ENCODE results near the gene MYEOV.

Gene MYEOV

DNA sequence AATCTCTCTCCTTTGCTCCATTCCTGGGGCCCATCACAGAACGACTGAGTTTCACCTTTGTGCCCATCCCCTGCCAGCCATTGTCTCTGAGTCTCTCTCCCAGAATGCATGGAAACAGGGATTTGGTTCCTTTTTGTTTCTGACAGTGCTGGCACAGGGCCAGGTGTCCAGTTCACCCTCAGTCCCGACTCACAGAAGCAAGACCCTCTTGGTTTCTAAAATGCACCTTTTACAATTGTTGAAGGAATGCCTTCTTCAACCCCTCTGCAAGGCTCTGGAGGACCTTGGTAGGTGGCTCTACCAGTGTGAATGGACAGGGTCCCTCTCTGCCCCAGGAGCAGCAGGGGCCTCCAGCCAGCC, 5.1 kb upstream of the MYEOV start:
- DNase-seq: no peak

DNA sequence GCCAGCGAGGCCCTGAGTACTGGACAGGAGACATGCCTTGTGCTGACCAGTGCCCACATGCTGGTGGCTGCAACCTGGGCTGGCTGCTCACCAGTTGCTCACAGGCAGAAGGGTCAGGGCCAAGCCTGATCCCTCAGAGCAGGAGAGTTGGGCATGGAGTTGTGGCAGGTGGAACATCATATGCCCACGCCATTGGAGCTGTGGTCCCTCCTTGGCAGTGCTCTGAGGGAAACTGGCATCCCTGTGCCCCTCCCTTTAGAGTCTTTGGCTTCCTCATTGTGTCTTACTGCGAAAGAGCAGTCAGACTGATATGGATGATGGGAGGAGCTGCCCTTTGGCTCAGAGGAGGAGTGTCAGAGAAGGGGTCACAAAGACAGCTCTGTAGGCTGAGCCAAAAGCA, 3.1 kb upstream of the MYEOV start:
- no peak for DNase-seq

DNA sequence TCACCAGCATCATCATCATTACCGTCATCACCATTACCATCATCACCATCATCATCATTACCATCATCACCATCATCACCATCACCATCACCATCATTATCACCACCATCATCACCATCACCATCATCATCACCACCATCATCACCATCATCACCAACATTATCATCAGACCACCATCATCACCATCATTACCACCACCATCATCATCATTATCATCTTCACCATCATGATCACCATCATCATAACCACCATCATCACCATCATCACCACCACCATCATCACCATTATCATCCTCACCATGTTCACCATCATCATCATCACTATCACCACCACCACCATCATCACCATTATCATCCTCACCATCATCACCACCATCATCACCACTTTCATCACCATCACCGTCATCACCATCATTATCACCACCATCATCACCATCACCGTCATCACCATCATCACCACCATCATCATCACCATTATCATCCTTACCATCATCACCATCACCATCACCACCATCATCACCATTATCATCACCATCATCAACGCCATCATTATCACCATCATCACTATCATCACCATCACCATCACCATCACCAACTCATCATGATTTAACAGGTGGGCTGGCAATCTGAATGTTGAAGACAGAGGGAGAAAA, 2.4 kb upstream of the MYEOV start:
- no peak for DNase-seq

DNA sequence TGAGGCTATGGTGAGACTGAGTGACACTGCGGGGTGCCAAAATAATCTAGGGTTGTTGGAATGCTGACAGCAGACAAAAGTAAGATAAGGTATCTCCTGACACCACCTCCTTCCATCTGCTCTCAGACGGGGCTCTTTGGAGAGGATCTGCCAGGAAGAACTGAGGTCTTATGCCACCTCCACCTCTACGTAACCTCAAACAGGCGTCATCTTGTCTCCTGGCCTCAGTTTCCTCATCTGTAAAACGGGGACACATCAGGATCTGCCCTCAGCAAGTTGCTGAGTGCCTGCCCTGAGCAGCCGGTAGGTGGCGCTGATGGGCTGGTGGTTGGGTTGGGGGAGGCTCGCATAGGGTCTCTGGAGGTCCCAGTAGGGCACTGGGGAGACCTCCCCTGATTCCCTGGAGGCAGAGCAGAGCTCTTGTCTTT, 1.7 kb upstream of the MYEOV start:
- DNase-seq: no peak

DNA sequence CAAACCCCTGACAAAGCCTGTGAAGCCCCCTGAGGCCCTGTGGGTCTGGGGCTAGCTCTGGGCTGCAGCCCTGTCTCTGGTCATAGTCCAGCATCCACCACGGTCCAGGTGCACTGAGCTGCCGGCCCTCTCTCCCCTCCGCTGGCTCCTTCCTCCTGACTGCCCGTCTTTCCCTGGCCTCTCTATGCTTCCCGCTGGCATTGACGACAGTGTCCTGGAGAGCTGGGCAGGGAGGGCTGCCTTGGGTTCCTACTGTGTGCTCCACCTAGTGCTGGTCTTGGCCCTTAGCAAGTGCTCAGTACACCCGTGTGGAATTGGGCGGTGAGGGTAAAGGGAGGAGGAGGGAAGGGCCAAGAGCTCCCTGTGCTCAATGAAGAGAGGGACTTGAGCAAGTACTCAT, 868 bp upstream of the MYEOV start:
- no peak for DNase-seq

DNA sequence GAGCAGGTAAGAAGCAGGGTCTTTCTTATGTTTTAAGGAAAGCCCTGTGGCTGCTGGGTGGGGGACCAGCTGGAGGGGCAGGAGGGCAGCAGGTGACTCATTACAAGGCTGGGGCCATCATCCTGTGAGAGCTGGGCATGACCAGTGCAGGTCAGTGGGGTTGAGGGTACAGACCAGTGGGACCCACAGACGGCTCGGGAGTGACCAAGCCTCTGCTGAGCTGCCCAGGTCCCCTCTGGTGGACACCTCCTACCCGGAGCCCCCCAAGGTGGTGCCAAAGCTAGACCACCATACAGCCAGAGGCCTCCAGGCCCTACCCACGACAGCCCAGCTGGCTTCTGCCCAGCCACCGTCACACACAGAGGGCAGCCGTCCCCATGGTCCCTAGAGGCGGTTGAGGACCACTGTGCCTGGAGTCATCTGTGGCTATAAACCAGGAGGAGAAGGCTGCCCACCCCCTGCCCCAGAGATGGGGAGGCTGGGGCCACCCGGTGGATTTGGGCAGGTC, 670 bp downstream of the MYEOV start:
- no peak for DNase-seq

DNA sequence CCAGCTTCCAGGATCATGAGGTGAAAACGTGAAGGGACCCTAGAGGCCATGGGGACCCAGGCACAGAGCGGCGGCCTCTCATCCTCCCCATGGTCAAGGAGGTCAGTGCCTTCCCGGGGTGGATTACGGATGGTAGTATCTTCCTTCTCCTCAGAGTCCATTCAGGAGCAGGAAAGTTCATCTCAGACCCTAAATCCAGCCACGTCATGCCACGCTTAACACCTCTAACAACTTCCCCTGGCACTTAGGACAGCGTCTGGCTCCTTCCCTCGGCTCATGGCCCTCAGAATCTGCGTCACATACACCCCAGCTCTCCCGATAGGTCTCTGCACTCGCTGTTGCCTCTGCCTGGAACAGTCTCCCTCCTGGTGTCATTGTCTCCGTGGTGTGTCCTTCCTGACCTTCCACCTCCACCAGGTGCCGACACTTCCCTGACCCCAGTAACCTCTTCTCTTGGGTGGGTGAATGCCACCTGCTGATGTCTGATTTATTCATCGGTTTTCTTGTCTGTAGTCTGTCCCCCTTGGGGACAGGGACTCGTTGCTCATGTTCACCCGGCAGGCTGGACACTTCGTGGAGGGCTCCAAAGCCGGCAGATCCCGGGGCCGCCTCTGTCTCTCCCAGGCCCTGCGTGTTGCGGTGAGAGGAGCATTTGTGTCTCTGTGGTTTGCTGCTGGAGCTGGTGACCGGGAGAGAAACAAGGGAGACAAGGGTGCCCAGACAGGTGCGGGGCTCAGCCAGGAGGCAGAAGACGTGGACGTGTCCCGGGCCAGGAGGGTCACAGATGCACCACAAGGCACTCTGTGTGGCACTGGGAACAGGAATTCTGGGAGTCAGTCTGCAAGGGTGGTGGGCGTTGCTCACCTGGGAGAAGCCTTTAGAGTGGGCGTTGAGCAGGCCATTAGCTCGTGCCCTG, 1.4 kb downstream of the MYEOV start:
- no peak for DNase-seq

DNA sequence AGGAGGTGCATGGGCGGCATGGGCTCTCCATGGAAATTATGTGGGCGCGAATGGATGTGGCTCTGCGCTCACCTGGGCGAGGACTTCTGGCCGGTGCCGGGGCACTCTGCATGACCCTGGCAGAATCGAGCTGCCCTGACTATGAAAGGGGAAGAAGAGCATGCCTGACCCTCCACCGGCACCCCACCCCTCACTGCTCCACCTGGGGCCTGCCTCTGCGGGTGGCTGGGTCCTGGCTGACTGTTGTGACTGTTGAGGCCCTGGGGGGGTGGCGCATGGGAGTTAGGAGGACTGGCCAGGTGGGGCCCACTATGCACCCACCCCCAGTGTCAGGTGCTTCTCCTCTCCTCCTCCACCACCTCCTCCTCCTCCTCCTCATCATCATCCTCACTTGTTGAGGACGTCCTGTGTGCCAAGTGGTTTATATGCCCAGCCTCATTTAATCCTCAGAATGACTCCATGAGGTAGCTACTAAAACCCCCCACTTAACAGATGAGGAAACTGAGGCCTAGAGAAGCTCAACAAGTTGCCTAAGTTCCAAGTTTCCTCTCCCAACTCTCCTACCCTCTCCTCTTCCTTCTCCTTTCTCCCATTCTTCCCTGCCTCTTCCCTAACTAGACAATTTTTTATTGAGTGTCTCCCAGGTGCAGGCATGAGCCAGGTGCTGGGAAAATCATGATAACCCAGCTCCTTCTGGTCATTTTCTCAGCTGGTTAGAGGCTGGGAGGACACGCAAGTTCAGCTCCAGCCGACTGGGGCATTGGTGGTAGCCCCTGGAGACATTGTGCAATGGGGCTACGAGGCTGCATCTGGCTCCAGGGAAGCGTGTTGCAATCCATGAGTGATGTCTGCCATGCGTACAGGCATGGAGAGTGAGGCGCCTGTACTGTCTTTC, 2.3 kb downstream of the MYEOV start:
- DNase-seq: no peak

DNA sequence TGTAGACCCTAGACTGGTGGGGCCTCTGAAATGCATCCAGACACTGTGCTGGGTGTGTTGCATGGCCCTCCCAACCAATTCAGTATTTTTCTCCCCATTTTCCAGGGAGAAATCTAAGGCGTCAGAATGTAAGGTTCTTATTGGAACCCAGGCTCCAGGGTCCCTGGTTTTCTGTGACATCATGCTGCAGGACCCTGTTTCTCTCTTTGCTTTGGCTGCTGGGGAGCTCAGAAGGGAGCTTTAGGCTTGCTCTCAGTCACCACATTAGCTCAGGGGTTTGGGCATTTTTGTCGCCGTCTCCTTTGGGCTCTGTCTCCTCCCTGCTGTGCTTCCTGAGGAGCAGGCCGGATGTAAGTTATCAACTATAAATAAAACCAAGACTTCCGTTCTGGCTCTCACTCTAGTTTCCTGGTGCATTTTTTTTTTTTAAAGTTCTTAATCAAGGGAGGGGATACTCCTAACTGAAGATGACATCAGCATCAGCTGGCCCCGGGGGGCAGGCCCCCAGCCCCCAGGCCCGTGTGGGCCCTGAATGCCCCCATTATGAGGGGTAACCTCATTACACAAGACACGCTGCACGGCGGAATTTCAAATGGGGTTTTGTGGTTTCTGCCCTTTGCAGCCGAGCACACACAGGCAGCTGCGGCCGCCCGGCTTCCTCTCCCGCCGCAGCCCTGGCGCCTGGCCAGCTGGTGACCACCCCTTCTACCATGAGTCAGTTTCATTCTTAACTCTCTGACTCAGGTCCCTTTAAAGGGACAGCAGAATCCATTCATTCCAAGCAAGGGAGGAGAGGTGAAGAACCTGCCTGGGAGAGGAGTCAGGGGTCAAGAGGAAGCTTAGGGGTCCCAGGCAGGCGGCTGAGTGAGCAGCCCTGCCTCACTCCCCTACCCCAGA, 3.2 kb downstream of the MYEOV start:
- DNase-seq: peak; percentile 12

DNA sequence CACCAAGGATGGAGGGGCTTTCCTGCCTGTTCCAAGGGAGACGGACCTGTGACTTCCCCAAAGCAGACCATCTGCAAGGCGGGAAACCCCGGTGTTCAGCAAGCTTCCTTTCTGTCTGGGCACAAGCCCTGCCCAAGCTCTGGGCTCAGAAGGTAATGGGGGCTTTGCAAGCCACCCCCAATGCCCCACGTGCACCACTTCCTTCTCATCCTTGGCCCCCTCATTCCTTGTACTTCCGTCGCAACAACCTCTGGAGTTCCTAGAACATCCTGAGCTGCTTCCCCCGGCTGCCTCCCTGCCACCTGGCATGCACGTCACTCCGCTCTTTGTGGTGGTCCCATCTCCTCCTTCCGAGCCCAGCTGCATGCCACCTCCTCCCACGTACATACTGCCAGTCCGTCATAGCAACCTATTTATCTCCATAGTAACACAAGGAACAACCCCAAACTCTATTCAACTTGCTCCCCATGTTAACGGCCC, 3.9 kb downstream of the MYEOV start:
- no peak for DNase-seq

DNA sequence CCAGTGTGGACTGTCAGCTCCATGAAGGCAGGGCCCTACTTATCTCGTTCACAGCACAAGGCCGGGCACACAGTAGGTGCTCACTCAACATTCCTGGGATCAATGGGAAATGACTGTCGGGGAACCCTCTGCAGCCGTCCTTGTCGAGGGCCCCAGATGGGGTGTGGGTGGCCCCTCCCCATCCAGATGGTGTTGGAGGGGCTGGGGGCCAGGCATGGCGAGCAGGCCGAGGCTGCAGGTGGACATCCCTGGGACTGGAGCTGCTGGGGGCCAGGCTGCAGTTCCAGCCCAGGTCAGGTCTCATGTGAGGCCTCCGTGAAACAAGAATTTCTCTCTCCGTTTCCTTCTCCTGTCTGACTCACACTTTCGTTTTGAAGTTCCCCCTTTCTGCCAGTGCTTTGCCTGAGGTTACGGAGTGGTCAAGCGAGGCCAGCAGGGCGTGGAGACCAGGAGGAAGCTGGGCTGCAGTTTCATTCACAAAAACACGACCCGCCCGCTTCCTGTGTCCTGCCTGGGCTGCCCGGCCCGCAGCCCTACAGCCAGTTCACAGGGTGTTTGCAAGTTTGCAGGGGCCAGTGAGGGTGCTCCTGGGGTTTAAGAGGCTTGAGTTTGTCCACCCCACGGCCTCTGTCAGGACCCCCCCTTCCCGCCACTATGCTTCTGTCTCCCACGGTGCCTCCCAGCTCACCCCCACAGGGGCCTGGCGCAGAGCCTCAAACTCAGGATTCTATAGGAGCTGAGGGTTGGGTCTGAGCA, 4.5 kb downstream of the MYEOV start:
- no peak for DNase-seq

DNA sequence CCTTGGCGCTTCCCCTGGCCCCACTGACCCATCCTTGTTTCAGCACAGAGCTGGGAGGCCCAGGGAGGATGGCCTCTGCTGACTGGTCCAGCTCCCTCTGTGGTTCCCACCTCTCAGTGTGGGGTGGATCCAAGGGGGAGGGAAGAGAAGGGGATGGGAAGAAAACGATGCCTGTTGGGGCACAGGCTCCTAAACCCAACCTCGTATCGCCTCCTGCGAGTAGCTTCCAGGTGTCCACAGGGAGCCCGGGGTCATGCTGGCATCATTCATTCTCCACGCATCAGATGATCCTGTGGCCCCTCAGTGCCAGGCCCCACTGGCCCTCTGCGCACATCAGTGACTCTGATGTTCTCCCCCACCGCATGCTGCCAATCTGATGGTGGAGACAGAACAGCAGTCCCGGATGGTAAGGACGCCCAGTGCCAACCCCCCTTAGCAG, 5.1 kb downstream of the MYEOV start:
- DNase-seq: no peak

DNA sequence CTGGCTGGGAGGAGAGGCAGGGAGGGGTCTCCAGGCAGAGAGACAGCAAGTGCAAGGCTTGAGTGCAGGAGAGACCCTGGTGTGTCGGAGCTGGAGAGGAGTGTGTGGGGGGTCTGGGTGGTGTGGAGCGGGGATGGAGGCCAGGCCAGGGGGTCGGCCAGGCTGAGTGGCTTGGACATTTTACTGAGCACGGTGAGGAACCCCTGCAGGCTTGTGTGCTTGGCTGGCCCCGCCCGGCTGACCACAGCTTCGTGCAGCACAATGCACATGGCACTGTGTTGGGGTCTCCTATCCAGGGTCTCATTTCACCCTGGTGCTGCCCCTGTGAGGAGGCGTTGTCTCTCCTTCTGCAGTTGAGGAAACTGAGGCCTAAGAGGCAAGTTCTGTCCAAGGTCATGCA, 5.6 kb downstream of the MYEOV start:
- DNase-seq: no peak

DNA sequence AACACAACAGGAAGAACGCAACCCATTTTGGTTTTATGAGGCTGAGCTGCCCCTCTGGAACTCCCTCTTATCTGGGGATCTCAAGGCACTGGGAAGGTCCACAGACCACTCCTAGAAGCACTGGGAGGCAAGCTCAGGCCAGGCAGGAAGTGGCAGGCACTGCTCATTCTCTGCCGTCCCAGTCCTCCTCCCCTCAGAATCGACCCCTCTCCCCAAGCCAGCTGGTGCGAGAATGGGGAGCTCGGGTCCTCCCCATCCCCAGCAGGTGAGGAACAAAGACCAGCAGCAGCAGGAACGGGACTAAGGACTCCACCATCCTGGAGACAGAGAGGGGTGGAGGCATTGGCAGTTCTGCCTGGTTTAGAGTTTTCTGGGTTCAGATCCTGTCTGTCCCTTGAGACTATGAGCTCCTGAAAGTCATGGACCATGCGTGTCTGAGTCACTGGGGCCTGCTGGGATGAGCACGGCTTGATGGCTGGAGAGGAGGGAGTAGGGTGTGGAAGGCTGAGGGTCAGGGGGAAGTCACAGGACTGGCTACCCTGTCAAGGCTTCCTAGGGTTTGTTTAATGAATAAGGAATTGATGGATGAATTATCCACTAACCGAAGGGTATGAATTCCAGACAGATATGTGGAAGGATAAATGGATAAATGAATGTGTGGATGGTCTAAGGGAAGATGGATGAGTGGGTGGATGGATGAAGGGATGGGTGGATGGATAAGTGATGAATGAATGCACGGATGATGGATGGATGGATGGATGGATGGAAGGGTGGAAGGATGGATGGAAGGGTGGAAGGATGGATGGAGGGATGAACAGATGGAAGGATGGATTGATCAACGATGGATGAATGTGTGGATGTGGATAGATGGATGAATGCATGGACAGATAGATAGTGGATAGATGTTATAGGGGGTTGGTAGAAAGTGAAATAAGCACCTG, 6.4 kb downstream of the MYEOV start:
- DNase-seq: no peak

DNA sequence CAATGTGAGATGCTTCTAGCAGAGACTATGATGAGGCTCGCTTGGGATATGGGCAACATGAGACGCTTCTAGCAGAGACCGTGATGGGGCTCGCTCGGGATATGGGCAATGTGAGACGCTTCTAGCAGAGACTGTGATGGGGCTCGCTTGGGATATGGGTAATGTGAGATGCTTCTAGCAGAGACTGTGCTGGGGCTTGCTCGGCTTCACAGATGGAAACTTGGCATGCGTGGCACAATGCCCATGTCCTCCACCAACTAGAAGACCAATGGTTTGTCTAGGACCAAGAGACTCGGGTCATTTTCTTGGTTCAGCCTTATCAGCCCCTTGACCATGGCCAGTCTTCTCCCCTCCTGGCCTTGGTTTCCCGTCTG, 7.1 kb downstream of the MYEOV start:
- no peak for DNase-seq

DNA sequence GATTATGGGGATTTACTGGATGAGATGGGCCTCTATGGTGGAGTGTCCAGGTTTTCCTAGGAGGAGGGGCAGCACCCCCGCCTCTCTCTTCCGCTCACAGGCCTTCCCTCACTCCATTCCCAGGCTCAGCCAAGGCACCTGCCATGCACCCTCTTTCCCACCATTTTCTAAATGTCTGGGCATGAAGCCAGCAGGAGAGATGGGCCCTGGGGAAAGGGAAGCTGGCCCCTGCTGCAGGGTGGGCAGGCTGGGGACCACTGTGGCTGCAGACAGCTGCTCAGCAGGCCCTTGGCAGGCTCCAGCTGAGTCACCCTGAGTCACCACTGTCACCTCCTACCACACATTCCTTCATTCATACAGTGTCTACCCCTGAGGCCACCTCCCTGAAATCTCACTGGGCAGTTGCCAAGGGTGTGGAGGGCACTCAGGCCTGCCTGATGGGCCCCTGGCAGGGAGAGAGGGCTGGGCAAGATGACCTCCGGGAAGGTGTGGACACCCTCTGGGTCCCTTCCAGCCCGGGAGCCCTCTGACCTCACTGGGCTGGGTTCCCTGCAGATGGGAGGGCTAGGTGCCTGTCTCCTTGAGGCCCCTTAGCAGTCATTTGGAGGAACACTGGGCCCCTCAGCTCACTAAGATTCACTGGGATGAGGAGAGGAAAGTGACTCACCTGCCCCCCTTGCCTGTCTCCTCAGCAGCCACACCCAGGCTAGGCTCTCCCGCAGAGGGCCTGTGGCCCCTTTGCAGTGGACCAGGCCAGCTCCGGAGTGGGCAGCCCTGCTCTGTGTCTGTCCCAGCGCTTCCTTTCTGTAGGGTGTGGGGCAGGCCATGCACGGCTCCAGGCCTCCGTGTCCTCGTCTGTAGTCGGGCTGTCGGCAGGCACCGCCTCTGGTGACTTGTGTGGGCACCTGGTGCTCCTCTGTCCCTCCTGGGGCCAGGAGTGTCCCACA, 7.8 kb downstream of the MYEOV start:
- DNase-seq: no peak

DNA sequence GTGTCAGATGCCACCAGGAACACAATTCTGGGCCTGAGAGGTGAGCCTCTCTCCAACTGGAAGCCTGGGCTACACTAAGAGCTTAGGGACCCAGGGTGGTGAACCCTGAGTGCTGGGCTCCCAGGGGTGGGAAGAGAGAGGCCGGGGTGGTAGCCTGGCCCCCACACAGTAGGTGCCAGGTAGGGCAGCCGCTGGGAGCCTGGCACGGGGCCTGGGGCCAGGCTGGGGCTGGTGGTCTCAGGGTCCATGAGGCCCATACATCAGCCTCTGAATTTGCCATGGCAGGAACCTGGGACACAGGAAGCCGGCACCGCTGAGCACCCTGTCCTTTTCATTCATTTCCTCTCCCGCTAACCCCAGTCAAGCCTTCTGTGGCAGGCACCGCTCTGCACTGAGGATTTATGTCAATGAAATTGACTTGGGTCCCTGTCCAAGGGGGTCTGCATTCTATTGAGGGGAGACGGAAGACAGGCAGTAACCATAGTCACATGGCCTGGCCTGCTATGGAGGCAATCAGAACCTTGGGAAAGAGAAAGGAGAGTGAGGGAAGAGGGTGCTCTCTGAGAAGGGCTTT, 8.6 kb downstream of the MYEOV start:
- no peak for DNase-seq

DNA sequence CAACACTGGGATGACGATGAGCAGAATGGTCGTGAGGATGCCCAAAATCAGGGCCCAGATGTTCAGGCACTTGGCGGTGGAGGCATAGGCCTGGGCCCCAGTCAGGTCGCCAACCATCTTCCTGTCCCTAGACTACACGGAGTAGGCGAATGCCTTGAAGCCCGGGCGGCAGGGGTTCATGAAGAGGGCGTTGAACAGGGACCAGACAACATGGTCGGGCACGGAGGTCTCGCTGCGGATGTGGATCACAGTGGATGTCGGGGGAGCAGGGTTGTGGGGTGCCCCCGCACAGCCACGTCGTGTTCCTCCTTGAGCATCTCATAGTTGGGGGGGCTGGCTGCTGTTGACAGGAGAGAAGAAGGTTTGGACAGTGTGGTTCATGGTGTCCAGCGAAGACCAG, 9.5 kb downstream of the MYEOV start:
- DNase-seq: no peak

DNA sequence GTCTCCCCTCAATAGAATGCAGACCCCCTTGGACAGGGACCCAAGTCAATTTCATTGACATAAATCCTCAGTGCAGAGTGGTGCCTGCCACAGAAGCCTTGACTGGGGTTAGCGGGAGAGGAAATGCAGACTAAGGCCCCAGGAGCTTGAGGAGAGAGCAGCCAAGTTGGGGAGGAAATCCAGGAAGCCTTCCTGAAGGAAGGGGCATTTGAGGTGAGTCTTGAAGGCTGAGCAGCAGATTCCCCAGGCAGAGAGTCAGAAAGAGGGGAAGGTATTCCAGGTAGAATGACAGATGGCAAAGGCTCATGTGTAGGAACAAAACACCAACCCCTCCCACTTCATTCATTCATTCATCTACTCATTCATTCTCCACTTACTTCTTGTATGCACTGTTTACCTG, 10.3 kb downstream of the MYEOV start:
- DNase-seq: no peak

All from NCI-H345 (cell line).